Ureter (tissue), 1 donor: ENCODE results near the gene HSPA14. TPM values are rescaled to one million over a fixed set of nuclear protein-coding genes. Genes with fewer than 3 reads are reported as not detected.
A peak's percentile ranks its signal among the peaks of the same experiment; 100 is the strongest.
"Not testable (repeated sequence)": the region's sequence is repeated elsewhere in the genome, so short reads cannot be mapped to it uniquely, and the experiment has no call there.

Experiments
- DNase-seq: peaks from one replicate; pipeline ENCODE4 v3.0.0-alpha.2; 2020; ENCODE audit warnings: low spot score
- total RNA-seq: library from RNA; stranded (reverse); gene quantifications from one replicate; pipeline ENCODE4 v1.2.4, GENCODE V29; 2023
- donor health status: DM: yes; HTN: yes; CAD: no.

The HSPA14 gene
- total RNA-seq, 1 donor from 2014 or later: 15.4 TPM

GRCh38 chr10:14837003-14837756 lies 926 bp upstream of the HSPA14 start:
- no peak for DNase-seq

- peak; percentile 57 for DNase-seq
These were observed 637 bp downstream of the HSPA14 start for GRCh38 chr10:14838582-14839304.

GRCh38 chr10:14839305-14839695 lies 1.2 kb downstream of the HSPA14 start:
- no peak for DNase-seq

GRCh38 chr10:14840178-14840577 lies 2.1 kb downstream of the HSPA14 start:
- no peak for DNase-seq

- no peak for DNase-seq
These were observed 5.4 kb downstream of the HSPA14 start for GRCh38 chr10:14843327-14843988.

- no peak for DNase-seq
These were observed 6.8 kb downstream of the HSPA14 start for GRCh38 chr10:14844948-14845347.

GRCh38 chr10:14852236-14852635 lies 14.1 kb downstream of the HSPA14 start:
- DNase-seq: no peak

- no peak for DNase-seq
These were observed 17.3 kb downstream of the HSPA14 start for GRCh38 chr10:14855453-14855852.

GRCh38 chr10:14858338-14858960 lies 20.3 kb downstream of the HSPA14 start:
- no peak for DNase-seq

- DNase-seq: no peak
These were observed 20.9 kb downstream of the HSPA14 start for GRCh38 chr10:14859043-14859442.

GRCh38 chr10:14859775-14860174 lies 21.7 kb downstream of the HSPA14 start:
- no peak for DNase-seq

- DNase-seq: no peak
These were observed 22.7 kb downstream of the HSPA14 start for GRCh38 chr10:14860791-14861190.

GRCh38 chr10:14864466-14864865 lies 26.4 kb downstream of the HSPA14 start:
- not testable (repeated sequence) for DNase-seq

- DNase-seq: not testable (repeated sequence)
These were observed 26.8 kb downstream of the HSPA14 start for GRCh38 chr10:14864871-14865270.

GRCh38 chr10:14873090-14873760 lies 35.1 kb downstream of the HSPA14 start:
- DNase-seq: no peak

- no peak for DNase-seq
These were observed 37.8 kb downstream of the HSPA14 start for GRCh38 chr10:14875941-14876340.

GRCh38 chr10:14876764-14877163 lies 38.7 kb downstream of the HSPA14 start:
- DNase-seq: no peak

- peak; percentile 96 for DNase-seq
These were observed 40.4 kb downstream of the HSPA14 start, which contains the start of gene SUV39H2 for GRCh38 chr10:14878266-14879123. SUV39H2 (plus strand) TSS chr10:14878866; CDS start chr10:14878889, 23 bp downstream.

GRCh38 chr10:14879124-14879927 lies 41.2 kb downstream of the HSPA14 start:
- peak; percentile 45 for DNase-seq

GRCh38 chr10:14879928-14880193 lies 41.8 kb downstream of the HSPA14 start:
- DNase-seq: no peak
